GM18861 (cell line): ENCODE measurements around the gene DCDC2B.
"Not testable (repeated sequence)": the region's sequence is repeated elsewhere in the genome, so short reads cannot be mapped to it uniquely, and the experiment has no call there.

ENCODE experiments used
- ATAC-seq: cut with Tn5 transposase; IDR thresholded peaks from one replicate; pipeline ENCODE4 v1.9.1; 2021; ENCODE audit not compliant: unreplicated experiment

The DCDC2B gene

DNA sequence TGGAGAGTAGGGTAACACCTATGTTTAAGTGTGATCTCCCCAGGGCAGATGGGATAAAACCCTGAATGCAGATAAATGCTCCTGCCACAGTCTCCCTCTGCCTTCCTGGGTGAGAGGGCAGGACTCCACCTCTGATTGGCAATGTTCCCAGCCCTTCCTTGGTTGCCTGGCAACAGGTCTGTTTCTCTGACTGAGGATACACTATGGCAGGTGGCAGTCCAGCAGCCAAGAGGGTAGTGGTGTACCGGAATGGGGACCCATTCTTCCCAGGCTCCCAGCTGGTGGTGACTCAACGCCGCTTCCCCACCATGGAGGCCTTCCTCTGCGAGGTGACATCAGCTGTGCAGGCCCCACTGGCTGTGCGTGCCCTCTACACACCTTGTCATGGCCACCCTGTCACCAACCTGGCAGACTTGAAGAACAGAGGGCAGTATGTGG lies at the start of gene DCDC2B:
Gene DCDC2B, plus strand, starts transcription at position 199 of the 438 bp plus-strand sequence. Its CDS starts 5 bp downstream, at position 204.
- no peak for ATAC-seq

- no peak for ATAC-seq
Measured at GRCh38 chr1:32159189-32159588, 49.7 kb upstream of the DCDC2B start.

GRCh38 chr1:32163405-32163804 lies 45.5 kb upstream of the DCDC2B start:
- ATAC-seq = no peak

DNA sequence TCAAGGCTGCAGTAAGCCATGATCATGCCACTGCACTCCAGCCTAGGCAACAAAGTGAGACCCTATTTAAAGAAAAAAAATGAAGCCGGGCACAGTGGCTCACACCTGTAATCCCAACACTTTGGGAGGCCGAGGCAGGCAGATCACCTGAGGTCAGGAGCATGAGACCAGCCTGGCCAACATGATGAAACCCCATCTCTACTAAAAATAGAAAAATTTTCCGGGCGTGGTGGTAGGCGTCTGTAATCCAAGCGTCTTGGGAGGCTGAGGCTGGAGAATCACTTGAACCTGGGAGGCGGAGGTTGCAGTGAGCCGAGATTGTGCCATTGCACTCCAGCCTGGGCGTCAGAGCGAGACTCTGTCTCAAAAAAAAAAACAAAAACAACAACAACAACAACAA lies 43.3 kb upstream of the DCDC2B start:
- not testable (repeated sequence) for ATAC-seq

- ATAC-seq = no peak
Measured at GRCh38 chr1:32170991-32171390, 37.9 kb upstream of the DCDC2B start.

- ATAC-seq = no peak
Measured at GRCh38 chr1:32172621-32173245, 36.2 kb upstream of the DCDC2B start.

GRCh38 chr1:32178380-32179192 lies 30.3 kb upstream of the DCDC2B start:
- ATAC-seq = no peak

DNA sequence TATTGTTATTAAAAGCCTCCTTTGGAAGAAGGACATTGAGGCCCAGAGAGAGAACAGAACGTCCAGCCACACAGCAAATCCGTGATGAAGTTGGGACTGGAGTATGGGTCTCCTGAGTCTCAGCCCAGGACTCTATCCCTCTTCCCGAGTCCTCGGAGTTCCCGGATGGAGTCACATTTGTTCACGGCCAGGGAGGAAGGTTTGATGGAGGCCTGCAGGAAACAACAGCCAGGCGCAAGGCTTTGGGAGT lies 29.8 kb upstream of the DCDC2B start:
- ATAC-seq = no peak

DNA sequence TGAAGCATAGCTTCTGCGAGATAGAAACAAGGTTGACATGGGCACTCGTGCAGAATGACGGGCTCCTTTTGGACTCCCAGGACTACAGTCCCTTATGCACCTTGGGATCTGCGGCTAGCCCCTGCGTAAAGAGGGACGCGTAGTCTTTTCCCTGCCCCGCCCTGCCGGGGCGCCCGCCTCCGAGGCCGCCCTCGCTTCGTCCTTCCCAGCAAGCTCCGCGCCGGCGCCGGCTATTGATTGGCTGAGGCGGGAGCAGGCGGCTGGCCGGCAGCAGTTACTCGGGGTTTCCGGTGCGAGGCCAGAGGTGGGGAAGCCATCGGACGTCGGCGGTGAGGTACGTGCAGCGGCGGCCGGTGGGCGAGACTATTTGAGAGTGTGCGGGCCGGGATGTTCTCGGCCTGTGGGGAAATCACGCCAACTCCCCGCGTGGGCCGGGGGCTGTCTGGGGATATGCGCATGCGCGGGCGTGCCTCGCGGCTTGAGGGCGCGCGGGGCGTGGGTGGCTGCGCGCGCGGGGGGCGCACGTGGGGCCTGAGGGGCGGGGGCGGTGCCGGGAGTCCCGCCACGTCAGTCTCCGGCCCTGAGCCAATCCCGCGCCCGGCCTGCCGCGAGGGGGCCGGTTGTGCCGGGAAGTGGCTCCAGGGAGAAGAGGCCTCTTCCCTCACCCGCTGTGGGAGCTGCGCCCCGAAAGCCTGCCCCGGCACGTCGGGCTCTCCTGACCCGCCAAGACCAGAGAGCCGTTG lies 29.3 kb upstream of the DCDC2B start, which contains the start of gene TXLNA:
Gene TXLNA, plus strand, starts transcription at position 233 of the 743 bp plus-strand sequence. CDS start 671 bp downstream, outside the sequence.
- ATAC-seq = peak; percentile 63

DNA sequence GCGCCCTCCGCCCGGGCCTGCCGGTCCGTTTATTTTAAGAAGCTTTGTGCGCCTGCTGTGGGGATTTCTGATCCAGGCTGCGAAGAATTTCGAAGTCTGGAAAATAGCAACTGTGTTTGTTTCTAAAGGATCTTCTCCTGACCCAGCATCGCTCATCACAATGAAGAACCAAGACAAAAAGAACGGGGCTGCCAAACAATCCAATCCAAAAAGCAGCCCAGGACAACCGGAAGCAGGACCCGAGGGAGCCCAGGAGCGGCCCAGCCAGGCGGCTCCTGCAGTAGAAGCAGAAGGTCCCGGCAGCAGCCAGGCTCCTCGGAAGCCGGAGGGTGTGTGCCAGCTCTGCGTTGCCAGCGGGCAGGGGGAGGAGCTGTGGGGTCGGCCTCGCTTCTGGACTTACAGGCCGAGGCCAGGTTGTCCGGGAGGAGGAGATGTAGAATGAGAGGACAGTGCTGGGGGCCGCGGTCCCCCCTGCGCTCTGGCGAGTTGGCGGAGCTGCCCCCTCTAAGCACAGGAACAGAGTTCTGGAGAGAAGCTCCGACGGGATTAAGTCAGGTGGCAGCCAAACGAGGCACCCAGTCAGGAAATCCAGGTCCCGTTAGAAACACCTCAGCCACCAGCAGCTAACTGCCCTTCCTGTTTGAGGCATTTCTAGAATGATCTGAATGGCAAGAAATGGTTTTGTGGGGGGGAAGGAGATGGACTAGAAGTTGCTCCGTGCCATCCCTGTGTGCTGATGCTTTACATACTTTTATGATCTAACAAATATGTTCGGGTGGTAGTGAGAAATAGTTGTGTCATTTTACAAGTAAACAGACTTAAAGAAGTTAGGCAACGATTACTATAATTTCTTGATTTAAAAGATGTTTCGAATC lies 28.5 kb upstream of the DCDC2B start:
- no peak for ATAC-seq

GRCh38 chr1:32181065-32181464 lies 27.8 kb upstream of the DCDC2B start:
- no peak for ATAC-seq

- ATAC-seq = no peak
Measured at GRCh38 chr1:32181563-32181962, 27.3 kb upstream of the DCDC2B start.

DNA sequence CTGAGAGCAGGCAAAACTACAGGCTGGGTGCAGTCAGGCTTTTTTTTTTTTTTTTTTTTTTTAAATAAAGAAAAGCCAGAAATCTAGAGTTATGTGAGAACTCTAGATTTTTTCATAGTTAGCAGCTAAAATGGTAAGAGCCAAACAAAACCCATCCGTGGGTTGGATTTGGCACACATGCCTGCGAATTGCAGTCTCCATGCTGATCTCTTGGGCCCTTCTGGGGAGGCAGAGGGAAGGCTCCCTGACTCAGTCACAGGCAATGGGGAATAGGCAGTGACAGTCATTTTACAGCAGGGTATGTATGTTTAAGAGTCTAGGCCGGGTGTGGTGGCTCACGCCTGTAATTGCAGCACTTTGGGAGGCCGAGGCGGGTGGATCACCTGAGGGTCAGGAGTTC lies 26.8 kb upstream of the DCDC2B start:
- ATAC-seq = no peak

DNA sequence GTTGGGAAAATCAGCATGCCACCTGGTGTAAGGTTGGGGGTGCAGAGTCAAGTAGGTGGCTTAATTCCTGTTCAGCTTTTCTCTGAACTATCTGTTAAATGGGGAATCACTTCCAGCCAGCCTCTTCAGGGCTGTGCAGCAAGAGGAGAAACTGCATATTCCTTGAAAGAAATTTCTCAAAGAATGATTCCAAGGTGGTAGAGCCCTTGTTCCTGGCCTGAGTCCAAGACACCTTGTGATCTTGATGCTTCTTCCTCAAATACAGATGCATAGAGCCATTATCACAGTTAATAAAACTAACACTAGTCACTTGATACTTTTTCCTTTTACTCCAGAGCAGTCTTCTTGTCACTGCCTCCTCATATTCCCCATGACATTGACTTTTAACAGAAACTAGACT lies 24.2 kb upstream of the DCDC2B start:
- ATAC-seq = no peak

- ATAC-seq = no peak
Measured at GRCh38 chr1:32186077-32186476, 22.8 kb upstream of the DCDC2B start.

DNA sequence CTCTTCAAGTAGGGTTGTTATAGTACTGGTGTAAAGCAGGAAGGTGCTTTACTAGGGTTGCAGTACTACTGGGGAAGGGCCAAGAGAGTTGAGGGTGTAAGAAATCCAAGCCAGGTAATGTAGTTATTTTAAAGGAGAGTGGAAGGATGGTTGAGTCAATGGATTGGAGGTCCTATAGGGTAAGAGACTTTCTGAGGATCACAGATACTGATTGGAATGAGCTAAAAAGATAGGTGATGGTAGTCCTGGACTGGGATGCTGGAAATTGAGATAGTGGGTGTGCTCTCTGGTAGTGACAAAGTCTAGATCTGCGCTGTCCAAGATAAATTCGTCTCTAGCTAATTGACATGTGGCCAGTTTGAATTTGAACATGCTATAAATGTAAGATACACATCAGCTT lies 22.4 kb upstream of the DCDC2B start:
- no peak for ATAC-seq

GRCh38 chr1:32187850-32188249 lies 21.0 kb upstream of the DCDC2B start:
- ATAC-seq = no peak

DNA sequence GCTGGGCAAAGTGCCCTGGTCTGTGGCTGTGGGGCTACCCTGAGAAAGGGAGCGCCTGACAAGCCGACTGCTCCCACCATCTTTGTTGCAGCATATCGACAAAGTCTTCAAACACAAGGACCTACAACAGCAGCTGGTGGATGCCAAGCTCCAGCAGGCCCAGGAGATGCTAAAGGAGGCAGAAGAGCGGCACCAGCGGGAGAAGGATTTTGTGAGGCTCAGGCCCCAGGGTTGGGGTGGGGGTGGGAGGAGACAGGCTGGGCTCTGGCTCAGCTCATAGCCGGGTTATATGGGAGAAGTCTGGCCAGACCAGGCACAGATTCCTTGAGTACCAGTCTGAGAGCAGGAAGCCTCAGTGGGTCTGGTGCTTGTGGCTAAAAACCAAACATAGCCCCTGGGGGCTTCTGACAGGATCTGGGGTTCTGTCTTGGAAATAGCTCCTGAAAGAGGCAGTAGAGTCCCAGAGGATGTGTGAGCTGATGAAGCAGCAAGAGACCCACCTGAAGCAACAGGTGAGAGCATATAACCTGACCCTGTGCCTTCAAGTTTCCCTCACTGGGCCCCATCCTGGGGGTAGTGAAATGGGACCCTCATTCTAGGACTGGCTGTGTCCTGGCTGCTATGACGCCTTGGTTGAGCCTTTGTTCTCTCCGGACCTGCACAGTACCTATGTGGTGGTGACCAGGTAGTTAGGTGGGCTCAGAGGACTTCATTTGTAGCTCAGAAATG lies 16.5 kb upstream of the DCDC2B start:
- ATAC-seq = no peak

GRCh38 chr1:32194984-32195383 lies 13.9 kb upstream of the DCDC2B start:
- no peak for ATAC-seq

- ATAC-seq = no peak
Measured at GRCh38 chr1:32195531-32195930, 13.4 kb upstream of the DCDC2B start.
